LNCaP clone FGC (cell line): ENCODE measurements around the gene ATF1.

Experiments used
- DNase-seq: peaks from one replicate; pipeline ENCODE4 v3.0.0-alpha.2; 2011; ENCODE audit warnings: low read depth
- H3K4me3 ChIP-seq: 2 replicates; pipeline ENCODE4 v1.5.1; 2011; ENCODE audit warnings: mild to moderate bottlenecking, low read depth, low read length, control low read depth
- TF ChIP-seq, protein P1 (sequence below): IDR thresholded peaks from 2 replicates; pipeline ENCODE4 v1.5.1; 2012; ENCODE audit warnings: mild to moderate bottlenecking; ENCODE audit not compliant: control insufficient read depth, insufficient read depth; ENCODE audit errors: extremely low read depth

ATF1 gene

DNA sequence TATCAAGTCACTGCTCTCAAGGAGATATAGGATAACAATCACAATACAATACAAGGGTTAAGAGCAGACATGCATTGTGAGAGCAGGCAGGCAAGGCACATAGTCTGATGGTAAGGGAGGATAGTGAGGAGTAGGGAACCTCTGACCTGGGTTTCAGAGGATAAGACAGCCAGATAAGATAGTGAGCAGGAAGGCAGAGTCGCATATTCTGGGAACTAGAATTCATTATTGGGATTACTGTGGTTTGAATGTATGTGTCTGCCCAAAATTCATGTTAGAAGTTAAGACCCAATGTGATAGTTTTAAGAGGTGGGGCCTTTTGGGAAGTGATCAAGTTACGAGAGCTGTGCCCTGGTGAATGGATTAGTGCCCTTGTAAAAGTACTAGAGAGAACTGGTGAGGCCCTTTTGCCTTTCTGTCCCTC lies 14.4 kb upstream of the ATF1 start:
- DNase-seq: no peak
- H3K4me3 ChIP-seq: no peak overlapping the region
- TF ChIP-seq, protein P1, sequence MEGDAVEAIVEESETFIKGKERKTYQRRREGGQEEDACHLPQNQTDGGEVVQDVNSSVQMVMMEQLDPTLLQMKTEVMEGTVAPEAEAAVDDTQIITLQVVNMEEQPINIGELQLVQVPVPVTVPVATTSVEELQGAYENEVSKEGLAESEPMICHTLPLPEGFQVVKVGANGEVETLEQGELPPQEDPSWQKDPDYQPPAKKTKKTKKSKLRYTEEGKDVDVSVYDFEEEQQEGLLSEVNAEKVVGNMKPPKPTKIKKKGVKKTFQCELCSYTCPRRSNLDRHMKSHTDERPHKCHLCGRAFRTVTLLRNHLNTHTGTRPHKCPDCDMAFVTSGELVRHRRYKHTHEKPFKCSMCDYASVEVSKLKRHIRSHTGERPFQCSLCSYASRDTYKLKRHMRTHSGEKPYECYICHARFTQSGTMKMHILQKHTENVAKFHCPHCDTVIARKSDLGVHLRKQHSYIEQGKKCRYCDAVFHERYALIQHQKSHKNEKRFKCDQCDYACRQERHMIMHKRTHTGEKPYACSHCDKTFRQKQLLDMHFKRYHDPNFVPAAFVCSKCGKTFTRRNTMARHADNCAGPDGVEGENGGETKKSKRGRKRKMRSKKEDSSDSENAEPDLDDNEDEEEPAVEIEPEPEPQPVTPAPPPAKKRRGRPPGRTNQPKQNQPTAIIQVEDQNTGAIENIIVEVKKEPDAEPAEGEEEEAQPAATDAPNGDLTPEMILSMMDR: no peak

DNA sequence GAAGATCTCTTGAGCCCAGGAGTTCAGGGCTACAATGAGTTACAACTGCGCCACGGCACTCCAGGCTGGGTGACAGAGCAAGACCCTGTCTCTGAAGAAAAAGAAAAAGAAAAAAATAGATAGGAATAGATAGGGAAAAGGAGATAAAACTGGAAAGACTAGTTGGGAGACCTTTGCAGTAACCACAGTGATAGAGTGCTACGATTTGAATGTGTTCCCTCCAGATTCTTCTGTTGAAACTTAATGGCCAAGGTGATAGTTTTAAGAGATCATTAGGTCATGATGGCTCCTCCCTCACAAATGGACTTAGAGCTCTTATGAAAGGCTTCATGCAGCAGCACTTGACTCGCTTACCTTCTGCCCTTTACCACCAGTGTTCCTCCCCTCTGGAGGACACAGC lies 13.5 kb upstream of the ATF1 start:
- TF ChIP-seq, protein P1: no peak
- DNase-seq: no peak
- H3K4me3 ChIP-seq: no peak overlapping the region

DNA sequence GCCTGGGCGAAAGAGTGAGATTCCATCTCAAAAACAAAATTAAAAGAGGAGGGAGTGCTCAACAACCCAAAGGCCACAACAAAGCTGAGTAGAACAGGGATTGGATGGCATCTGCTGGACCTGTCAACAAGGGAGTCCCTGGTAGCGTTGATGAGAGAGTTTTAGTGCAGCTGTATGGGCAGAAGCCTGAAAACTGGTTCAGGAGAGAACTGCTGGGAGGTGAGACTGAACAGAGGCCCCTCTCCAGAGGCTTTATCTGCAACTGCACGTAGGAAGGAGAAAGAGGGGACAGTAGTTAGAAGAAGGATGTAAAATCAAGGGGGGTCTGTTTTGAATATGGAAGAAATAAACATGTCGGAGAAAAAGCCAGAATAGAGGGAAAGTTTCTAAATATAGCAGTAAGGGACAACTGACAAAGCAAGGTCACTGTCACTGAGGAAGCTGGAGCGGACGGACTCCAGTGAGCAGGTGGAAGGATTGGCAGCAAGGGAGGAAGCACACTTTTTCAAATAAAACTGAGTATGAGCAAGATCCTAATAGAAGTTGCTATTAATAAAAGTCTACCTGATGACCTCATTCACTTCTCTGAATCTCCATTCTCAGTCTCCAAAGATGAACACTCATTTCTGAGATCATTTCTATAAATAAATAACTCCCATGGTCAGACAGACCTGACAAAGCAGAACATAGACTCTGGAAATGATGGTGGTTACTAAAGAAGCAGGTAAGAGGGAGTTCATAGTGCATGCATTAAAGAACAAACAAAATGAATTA lies 11.8 kb upstream of the ATF1 start:
- TF ChIP-seq, protein P1: no peak
- no peak for DNase-seq

DNA sequence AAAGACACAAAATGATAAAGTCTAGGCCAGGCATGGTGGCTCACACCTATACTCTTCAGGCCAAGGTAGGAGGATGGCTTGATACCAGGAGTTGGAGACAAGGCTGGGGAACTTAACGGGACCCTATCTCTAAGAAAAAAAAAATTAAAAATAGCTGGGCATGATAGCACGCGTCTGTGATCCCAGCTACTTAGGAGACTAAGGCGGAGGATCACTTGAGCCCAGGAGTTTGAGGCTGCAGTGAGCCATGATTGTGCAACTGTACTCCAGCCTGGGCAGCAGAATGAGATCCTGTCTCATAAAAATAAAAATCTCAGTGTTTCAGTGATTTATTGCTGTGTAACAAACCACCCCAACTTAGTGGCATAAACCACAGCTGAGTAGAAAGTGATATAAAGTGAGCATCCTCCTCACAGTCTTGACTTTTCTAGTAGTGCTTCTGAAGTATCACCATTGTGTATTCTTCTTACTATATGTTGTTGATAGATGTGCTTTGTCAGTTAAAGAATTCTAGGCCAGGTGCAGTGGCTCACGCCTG lies 10.6 kb upstream of the ATF1 start:
- TF ChIP-seq, protein P1: no peak
- H3K4me3 ChIP-seq: no peak overlapping the region
- no peak for DNase-seq

More for the DNA sequence above, 11.8 kb upstream of the ATF1 start:
- H3K4me3 ChIP-seq: no peak overlapping the region

DNA sequence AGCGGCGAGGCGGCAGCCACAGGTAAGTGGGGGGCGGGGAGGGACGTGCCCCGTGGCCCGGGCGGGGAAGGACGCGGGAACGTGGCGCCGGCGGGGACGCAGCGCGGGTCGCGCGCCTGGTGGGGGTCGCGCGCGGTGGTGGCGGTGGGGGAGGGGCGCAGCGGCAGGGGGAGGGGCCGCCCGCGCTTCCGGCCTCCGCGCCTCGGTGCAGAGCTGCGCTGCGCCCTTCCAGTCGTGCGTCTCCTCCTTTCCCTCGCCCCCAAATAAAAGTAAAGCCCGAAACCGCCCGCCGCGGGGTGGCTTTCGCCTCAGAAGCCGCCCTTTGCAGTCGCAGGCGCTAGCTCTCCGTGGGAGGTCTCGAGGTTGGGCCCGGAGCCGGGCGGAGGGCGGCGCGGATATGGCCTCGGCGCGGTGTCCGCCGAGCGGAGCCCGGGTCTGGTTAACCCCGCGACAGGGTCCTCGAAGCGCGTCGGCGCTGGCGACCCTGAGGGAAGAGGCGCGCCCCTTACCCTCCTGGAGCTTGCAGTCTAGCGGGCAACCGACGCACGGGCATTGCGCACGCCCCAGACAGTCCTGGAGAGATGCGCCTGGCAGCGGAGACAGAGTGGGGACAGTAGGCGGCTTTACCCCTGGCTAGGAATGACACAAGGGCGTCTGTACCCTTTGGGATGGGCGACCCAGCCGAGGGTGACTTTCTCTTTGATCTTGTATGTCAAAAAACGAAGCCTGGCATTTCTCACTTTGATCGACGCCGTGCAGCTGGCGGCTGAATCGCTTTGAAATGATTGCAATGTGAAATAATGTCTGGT lies 589 bp downstream of the ATF1 start:
- no peak for DNase-seq
- peak overlapping the region; percentile 66 for H3K4me3 ChIP-seq
- TF ChIP-seq, protein P1: no peak

DNA sequence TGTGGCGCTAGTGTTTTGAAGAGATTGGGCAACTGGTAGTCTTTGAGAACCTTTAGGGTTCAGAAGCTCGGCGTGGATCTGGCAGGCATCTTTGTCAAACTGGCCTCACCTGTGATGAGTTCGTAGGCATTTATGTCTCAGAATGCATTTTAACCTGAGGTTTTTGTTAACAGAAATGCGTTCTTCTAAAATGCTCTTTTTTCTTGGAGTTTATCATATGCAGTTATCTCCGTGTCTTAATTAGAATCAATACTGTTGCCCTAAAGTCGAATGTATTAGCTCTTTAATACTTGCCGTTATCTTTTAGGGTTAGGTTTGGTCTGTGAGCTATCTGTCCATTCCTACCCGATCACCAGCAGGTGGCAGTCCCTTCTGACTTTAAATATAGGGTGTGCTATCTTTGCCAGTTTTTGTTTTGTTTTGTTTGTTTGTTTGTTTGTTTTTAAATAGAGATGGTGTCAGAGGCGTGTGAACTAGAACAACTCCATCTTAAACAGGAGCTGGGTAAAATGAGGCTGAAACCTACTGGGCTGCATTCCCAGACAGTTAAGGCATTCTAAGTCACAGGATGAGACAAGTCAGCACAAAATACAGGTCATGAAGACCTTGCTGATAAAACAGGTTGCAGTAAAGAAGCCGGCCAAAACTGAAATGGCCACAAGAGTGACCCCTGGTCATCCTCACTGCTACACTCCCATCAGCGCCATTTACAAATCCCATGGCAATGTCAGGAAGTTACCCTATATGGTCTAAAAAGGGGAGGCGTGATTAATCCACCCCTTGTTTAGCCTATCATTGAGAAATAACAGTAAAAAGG lies 1.4 kb downstream of the ATF1 start:
- peak overlapping the region; percentile 66 for H3K4me3 ChIP-seq
- no peak for DNase-seq
- TF ChIP-seq, protein P1: peak; percentile 83
